NCI-H526 treated with DMSO at 0.1 percent for 48 hours (cell line): ENCODE results near the gene C2orf72.
"Not testable (repeated sequence)": the region's sequence is repeated elsewhere in the genome, so short reads cannot be mapped to it uniquely, and the experiment has no call there.

Experiments
- DNase-seq: peaks from one replicate; lab custom pipeline; 2025; lab: John Stamatoyannopoulos, UW

Gene C2orf72

DNA sequence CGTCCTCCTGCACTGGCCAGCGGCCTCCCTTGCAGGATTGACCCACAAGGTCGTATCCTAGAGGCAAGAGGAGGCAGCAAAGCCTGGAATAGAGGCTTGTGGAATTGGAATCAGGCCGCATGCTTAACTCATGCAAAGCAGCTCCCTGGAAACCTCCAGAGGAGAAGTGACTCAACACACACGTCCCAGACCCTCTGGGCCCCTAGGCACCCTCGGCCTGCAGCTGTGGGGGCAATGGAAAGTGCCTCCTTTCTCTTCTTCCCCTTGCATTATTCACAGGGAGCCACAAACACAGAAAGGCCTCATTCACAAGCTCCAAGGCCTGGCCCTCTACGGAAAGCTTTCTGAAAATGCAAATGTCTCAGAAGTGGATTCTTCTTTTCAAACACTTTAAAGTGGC is 21.8 kb upstream of the C2orf72 start:
- no peak for DNase-seq

DNA sequence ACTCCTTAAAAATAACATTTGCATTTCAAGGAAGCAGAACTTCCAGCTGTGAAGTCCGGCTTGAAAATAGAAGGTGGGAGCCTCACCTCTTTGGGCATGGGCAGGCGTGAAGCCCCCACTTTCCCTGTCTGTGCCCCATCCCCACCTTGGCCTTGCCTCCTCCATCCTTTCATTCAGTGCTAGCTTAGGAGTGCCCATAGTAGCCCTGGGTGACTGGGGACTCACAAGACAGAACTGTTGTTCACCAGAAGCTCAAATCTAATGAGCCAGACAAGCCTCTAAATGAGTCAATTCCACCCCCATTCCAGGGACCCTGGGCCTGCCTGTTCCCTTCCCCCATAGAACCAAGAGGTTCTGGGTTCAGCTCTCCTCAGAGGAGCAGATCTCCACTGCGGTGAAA is 21.4 kb upstream of the C2orf72 start:
- no peak for DNase-seq

DNA sequence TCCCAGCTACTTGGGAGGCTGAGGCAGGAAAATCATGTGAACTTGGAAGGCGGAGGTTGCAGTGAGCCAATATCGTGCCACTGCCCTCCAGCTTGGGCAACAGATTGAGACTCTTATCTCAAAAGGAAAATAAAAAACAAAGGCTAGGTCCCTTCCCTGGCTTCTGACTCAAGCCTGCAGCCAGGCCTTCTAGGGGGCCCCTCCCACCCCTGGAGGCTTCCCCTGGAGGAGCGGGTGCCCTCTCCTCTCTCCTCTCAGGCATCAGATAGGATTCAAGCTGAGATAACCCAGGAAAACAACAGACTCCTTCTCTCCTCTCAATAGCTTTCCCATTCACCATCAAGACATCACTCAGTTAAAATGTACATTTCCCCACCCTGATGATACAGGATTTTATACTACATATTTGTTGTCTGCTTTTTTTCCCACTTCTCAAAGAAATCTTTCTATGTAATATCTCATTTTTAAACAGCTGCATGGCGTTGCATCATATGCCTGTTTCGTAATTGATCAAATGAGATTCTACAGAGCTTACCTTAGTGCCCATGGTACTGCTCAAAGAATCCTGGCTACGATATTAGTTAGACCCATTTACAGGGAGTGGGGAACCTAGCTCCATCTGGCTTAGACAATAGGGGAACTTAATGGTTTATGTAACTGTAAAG is 20.6 kb upstream of the C2orf72 start:
- no peak for DNase-seq

DNA sequence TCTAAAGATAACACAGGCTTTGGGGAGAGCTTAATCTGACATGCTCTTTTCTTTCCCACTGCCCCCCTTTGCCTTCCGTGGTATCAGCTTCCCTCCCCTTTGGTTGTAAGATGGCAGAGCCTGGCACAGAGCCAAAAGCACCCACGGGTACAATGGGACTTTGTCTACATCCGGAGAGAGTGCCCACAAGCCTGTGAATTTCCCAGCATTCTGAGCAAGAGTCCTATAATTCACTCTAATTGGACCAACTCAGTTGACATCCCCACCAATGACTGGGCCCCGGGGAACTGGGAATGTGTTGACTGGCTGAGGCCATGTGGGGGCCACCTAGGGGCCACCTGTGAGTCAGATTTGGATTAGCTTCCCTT is 20.1 kb upstream of the C2orf72 start:
- no peak for DNase-seq

DNA sequence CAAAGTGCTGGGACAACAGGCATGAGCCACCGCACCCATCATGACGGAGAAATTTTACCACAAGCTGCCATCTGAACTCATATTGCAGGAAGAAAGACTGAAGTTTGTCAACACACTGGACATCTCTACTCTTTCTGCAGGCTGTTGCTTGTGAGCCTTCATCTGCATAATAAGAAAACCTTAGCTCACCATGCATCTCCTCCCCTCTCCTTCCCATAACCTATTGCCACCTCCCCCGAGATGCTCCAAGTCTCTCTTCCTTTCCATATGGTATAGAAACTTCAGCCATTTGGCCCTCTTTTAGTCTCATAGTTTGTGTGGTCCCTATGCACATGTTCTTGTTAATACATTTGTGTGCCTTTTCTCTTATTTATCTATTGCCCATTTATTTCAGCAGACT is 19.1 kb upstream of the C2orf72 start:
- no peak for DNase-seq

DNA sequence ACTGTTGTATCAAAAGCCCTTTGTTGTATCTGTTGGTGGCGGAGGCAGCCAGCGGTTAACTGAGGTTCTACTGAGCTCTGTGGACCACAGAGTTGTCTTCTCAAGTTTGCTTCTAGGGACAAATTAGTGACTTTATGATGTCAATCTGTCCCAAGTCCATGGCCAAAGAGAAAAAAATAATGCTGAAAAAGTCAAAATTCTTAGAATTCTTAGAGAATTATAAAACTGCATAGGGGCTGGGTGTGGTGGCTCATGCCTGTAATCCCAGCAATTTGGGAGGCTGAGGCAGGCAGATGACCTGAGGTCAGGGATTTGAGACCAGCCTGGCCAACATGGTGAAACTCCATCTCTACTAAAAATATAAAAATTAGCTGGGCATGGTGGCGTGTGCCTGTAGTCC is 12.3 kb upstream of the C2orf72 start:
- not testable (repeated sequence) for DNase-seq

DNA sequence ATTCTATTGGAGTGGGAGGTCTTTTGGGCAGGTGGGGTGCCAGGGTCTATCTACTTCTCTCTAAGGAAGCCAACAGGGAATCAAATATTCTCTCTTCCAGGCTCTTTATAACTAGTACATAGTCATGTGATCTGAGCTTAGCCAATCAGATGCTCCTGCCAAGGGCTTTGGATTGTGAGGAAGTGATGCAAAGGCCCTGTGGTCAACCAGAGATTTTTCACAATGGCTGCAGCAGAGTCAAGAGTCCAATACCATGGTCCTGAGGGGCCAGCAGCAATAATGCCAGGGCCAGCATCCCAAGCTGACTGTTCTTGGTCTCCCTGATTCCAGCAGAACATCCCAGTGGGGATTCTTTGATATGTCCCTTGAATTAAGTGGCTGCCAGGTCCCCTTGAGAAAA is 8.4 kb upstream of the C2orf72 start:
- no peak for DNase-seq

DNA sequence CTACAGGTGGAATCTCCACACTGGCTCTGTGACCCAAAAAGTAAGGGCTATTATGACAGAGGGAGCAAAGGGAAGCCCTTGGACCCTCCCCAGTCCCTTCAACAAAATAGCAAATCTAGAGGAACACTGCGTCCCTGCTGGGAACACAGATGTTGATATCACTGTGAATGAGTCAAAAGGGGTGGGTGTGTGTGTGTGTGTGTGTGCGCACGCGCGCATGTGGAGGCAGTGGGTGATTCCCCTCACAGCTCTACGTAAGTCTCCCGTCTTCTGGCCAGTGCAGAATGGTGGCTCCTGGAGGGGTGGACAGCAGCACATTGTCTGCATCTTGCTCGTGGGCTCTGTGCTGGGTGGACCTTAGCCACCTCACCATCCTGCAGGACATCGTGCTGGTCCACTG is 7.8 kb upstream of the C2orf72 start:
- no peak for DNase-seq

DNA sequence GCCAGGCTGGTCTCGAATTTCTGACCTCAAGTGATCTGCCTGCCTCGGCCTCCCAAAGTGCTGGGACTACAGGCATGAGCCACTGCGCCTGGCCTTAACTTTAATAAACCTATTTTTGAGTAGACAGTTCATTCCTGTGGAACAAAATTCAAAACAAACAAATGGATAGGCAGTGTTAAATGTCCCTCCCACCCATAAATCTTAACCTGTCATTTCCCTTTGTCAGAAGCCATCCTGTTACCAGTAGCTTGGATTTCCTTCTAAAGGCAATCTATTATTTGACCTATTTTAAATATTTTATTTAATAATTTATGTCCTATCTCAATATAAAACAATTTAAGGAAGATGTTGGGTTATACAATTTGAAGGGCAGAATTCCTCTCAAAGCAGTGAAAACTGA is 6.6 kb upstream of the C2orf72 start:
- no peak for DNase-seq

DNA sequence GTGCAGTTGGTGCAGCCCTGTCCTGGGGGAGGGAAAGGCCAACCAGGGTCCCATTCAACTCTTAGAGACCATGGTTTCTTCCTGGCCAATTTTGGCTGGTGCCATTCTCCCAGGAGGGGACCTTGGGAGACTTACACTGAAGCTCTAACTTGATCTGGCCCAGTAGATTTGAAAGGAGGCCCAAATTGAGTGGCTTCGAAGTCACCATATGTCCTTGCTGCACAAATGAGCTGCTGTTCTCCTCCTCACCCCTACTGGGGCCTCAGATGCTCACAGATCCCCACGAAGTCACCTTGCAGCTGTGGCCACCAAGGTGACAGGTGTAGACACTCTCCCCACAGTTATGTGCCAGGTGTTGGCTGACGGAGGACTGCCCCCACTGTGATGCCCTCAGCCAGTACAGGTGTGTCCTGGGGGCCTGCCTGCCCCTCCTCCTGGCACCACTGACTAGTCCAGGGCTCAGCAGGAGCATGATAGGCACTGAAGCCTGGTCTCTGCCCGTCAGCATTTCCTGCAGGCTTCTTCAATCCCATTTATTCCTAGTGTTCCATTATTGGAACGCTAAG is 4.7 kb upstream of the C2orf72 start:
- DNase-seq = no peak

DNA sequence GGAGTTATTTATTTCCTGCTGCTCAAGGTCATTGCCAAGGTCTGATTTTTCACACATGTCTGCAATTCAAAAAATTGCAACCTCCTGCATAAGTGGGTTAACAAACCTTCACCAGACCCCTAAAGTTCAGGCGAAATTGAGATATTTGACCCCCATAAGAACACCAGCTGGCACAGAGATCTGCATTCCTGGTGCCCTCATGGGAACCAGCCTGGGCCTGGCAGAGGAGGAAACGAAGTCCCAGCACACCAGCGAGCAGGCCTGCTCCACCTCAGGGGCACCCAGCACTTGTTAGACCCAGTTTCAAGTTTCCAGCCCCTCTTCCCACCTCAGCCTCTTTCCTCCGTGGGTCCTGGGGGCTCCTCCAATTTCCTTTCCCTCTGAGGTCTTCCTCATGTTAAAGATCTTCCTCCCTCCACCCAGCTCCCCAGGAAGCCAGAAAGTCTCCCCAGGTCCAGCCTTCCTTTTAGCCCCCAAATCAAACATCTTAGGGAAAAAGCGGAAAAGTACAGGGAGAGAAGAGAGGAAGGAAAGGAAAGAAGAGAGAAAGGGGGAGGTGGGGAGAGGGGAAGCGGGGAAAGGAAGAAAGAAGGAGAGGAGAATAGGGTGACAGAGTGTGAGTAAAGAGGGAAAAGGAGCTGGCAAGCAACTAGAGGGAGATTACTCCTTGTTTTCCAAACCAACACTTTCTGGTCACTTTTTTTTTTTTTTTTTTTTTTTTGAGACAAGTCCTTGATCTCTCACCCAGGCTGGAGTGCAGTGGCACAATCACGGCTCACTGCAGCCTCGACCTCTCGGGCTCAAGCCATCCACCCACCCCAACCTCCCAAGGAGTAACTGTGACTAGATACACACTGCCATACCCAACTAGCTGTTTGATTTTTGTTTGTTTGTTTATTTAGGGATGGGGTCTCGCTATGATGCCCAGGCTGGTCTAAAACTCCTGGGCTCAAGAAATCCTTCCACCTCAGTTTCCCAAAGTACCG is 3.9 kb upstream of the C2orf72 start:
- no peak for DNase-seq

DNA sequence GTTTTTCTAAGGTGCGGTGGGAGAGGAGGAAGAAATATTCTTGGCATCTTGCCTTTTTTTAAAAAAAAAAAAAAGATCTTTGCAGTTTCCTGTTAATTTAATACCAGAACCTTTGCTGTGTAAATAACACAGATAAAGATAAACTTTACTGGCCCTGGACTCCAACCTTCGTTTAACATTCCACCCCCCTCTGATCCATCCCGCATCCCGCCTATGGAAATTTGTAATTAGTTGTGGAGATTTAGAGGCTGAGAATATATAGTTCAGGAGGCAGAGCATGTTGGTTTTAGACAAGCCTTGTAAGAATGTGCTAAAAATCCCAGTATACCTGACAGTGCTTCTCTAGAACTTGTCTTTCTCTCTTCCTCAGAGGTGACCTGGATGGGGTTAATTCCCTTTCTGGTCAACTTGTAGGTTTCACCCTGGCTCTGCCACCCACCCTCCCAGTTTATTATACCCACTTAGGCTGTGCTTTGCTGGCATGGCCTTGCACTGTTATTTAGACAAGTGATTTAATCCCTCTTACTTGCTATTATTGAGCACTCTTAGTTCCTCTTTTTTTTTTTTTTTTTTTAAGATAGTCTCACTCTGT is 2.9 kb upstream of the C2orf72 start:
- DNase-seq = no peak

DNA sequence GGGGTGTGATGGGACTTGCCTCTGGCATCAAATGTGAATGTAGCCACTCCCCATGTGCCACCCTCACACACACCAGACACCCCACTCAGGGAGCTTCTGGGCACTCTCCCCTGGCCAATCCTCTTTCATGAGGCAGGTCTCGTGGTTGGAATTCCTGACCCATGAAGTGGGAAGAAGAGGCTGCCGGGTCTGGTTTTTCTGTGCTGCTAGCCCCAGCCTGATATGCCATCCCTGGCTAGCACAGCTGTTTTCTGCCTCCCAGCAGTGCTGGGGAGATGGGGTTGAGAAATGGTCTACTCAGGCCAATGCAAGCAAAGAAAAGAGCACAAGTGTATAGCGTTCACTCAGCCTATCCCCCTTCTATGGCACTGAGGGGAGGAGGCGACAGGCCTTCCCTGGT is 1.2 kb upstream of the C2orf72 start:
- DNase-seq = no peak

DNA sequence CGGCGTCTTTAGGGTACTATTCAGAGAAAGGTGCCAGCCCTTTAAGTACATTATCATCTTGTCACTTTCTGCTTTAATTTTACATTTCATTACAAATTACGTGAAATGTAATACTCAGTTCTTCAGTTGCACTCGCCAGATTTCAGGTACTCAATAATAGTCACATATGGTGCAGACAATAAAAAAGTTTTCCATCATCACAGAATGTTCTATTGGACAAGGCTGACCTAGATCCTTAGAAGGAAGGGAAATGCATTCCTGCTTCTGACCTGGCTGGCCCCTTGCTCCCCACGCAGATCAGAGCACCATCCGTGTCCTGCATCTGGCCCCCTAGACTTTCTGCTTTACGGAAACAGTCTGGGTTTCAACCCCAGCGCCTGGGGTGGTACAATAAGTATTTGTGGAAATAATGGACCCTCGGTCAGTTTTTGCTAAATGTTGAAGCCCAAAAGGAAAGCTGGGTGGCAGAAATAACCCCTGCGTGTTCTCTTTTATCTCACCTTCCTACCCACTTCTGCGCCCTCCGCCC is 681 bp upstream of the C2orf72 start:
- no peak for DNase-seq

DNA sequence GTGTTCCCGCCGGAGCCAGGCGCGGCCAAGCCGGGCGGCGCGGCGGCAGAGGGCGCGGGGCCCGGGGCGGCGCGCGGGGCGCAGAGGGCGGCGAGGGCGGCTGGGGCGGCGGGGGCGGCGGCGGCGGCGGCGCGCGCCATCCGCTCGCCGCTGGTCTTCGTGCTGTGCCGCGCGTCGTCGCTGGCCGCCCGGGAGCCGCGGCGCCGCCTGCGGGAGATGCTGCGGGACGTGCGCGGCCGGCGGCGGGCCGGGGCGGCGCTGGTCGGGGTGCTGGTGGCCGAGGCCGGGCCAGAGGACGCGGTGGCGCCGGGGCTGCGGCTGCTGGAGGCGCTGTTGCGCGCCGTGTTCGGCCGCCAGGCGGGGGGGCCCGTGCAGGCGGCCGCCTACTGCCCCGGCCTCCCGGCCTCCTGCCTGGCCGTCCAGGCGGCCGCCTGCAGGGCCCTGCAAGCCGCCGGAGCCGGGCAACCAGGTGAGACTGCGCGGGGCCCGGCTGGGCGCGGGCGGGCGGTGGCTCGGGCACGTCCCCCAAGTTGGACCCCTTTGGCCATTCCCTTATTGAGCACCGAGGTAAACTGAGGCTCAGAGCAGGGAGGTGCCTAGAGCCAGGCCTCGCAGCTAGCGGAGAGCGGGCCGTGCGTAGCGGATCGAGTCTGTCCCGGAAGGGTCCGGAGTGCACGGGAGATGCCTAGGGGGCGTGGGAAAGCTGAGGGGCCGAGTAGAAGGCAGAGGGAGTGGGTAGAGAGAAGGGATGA is 584 bp downstream of the C2orf72 start:
- no peak for DNase-seq

DNA sequence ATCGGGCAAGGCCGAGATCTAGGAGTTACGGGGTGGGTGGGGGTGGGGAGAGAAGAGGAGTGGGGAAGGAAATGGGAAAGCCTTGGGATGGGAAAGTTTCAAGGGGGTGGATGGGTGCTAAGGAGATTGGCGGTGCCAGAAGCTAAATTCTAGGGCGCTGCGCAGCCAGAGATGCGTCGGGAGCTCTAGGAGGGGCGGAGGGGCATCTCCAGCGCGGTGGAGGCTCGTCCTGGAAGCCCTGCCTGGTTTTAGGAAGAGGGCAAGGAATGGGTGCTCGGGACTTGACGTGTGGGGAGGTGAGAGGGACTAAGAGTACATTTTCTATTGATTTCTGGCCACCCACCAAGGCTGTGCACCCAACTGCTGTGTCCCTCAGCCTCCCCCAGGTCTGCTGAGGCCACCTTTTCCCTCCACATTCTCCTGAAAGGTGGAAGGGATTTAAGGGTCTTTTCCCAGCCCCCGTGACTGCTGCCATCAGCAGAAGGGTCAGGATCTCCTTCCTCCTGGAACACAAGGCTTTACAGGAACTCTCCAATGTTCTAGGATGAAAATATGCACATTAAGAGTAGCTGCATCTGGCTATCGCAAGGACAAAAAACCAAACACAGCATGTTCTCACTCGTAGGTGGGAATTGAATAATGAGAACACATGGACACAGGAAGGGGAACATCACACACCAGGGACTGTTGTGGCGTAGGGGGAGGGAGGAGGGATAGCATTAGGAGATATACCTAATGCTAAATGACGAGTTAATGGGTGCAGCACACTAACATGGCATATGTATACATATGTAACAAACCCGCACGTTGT is 1.4 kb downstream of the C2orf72 start:
- DNase-seq = no peak

DNA sequence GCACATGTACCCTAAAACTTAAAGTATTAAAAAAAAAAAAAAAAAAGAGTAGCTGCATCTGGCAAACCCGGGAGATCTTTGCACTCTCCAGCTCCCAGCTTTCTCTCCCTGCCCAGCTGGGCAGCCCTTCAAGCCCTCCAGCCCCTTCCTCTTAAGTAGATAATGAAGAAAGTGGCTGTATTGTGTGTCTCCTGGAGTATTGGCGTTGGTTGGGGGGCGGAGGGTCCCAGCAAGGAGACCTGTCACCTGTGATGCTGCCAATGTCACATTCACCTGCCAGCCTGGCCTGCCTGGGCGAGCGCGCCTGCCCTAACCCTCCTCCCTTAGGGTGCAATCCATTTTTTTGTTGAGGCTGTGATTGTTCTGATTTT is 2.0 kb downstream of the C2orf72 start:
- DNase-seq = no peak

DNA sequence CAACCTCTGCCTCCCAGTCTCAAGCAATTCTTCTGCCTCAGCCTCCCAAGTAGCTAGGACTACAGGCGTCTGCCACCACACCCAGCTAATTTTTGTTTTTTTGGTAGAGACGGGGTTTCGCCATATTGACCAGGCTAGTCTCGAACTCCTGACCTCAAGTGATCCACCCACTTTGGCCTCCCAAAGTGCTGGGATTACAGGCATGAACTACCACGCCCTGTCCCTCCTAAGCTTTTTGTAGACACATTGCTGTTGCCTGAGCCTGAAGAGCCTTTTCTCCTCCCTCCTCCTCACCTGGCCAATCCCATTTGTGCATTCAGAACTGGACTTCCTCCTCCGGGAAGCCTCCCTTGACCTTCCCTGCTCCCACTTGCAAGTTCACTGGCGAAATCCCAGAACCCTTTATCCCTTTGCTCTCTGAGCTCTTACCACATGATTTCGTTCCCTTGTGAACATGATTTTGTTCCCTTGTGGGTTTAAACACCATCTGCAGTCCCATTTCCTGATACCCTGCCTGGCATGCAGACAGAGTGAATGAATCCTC is 2.6 kb downstream of the C2orf72 start:
- DNase-seq = no peak

DNA sequence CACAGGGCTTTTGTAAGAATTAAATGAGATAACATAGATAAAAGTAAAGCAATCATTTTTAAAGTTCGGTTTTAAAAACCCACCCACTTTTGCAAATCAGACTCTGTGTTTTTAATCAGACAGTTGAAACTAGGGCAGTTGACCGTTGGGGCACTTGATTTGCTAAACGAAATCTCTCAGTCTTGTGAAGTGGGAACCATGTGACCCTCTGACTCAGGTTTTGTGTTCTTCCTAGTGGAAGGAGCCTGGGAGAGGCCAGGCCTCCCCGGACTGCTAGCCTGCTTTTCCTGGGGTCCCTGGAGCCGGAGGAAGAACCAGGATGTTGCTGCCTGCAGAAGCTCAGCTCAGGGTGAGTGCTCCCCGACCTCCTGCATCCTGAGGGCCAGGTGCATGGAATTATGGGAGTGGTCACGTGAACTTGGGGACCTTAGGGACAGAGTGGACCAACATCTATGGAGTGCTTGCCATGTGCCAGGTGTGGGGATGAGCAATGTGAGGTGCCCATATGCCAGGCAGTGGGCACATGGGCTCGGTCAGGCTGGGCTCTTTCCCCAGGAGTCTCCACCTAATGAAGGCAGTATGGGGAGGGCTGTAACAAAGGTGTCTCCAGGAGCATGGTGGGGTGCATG is 3.9 kb downstream of the C2orf72 start:
- DNase-seq = no peak

DNA sequence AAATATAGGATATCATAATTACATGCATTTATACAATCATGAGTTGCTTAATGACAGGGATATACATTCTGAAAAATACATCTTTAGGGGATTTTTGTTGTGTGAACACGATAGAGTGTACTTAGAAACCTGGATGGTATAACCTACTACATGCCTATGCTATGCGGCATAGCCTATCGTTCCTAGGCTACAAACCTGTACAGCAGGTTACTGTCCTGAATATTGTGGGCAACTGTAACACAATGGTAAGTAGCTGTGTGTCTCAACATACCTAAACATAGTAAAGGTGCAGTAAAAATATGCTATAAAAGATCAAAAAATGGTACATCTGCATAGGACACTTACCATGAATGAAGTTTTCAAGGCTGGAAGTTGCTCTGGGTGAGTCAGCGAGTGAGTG is 6.5 kb downstream of the C2orf72 start:
- DNase-seq = no peak
